Esophagus squamous epithelium (tissue), 4 donors: ENCODE results near the gene ANGPTL8.

Source experiments
- POLR2A ChIP-seq, 4 donors: fragments of 450-650 bp; IDR thresholded peaks; one replicate each; pipeline ENCODE4 v1.6.1; 2017; ENCODE audit warnings: antibody characterized with exemption in 4 of 4, mild to moderate bottlenecking in 4 of 4, moderate library complexity in 3 of 4
- TF ChIP-seq, protein P1 (sequence below), 6 experiments: fragments of 450-650 bp in 4 of 6; fragments of 200-600 bp in 2 of 6; sonication (generic) in 2 of 6; IDR thresholded peaks; one replicate each; pipeline ENCODE4 v1.5.1; 2016 to 2019; ENCODE audit warnings: antibody characterized with exemption in 6 of 6, mild to moderate bottlenecking in 4 of 6, moderate library complexity in 4 of 6

DNA sequence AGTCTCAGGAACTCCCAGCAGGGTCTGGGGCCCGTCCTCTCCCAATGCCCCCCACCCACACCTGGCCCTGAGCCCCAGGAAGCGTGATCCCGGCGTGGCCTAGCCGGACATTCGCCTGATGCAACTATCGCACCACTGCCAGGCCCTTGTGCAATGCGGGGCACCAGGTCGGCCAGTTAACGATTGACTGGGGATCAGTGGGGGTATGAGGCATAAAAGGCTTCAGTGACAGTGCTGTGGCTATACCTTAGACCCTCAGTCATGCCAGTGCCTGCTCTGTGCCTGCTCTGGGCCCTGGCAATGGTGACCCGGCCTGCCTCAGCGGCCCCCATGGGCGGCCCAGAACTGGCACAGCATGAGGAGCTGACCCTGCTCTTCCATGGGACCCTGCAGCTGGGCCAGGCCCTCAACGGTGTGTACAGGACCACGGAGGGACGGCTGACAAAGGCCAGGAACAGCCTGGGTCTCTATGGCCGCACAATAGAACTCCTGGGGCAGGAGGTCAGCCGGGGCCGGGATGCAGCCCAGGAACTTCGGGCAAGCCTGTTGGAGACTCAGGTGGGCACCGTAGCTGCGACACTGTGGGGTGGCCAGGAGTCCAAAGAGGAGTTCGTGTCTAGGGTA lies at the start of gene ANGPTL8:
- TF ChIP-seq POLR2A (IDR thresholded peaks at IDR 0.05) = no peak
- TF ChIP-seq, protein P1, sequence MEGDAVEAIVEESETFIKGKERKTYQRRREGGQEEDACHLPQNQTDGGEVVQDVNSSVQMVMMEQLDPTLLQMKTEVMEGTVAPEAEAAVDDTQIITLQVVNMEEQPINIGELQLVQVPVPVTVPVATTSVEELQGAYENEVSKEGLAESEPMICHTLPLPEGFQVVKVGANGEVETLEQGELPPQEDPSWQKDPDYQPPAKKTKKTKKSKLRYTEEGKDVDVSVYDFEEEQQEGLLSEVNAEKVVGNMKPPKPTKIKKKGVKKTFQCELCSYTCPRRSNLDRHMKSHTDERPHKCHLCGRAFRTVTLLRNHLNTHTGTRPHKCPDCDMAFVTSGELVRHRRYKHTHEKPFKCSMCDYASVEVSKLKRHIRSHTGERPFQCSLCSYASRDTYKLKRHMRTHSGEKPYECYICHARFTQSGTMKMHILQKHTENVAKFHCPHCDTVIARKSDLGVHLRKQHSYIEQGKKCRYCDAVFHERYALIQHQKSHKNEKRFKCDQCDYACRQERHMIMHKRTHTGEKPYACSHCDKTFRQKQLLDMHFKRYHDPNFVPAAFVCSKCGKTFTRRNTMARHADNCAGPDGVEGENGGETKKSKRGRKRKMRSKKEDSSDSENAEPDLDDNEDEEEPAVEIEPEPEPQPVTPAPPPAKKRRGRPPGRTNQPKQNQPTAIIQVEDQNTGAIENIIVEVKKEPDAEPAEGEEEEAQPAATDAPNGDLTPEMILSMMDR (IDR thresholded peaks at IDR 0.05) = no peak
